Measurements from ENCODE around the gene CACNG8.
A peak's percentile ranks its signal among the peaks of the same experiment; 100 is the strongest.

Gene CACNG8

DNA sequence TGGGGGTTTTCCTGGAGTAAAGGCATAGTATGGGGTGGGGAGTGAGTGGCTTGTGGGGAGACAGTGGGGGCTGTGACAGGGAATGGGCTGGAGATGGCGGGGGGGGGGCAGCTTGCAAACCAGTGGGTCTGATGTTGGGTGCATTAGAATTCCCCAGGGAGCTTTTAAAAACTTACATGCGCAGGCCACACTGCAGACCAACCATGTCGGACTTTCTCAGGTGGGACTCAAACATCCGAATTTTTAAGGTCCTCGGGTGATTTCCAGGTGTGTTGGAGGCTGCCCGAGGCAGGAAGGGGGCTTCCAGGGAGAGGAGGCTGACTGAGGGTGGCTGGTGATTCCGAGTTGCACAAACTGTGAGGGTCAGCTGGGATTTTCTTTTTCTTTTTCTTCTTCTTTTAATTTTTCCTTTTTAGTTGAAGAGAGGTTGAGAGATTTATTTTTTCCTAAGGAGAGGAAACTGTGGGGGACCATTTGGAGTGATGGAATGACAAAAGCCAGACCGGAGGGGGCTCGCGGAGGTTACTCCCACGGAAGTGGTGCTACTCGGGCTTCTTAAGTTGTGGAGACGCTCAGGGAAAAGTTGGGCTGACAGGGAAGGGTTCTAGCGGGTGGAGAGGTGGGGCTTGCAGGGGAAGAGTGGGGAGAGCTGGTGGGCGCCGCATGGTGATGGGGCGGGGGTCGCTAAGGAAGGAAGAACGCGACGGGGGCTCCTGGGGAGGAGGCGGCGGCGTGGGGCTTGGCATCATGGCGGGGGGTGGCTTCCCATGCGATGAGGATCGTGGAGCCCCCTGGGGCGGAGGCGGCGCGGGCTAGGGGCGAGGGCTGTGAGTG lies 997 bp upstream of the CACNG8 start:
- no peak for DNase-seq

DNA sequence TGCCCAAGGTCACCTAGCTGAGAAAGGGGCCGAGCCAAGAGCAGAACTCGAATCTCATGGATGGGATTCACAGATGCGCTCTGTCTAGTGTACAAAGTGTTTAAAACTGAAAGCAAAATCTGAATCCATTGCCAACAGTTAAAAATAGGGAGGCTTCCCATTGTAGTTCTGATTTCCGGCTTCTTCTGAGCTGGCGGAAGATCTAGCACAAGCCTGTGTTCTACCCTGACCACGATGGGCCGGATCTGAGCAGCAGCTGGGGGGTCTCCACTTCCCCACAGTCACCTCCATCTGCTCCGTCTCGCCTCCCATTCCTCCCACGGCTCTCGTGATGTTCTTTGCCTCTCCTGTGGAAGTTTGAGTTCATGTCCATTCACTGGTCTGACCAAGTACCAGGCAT lies 2.4 kb downstream of the CACNG8 start:
- no peak for DNase-seq

DNA sequence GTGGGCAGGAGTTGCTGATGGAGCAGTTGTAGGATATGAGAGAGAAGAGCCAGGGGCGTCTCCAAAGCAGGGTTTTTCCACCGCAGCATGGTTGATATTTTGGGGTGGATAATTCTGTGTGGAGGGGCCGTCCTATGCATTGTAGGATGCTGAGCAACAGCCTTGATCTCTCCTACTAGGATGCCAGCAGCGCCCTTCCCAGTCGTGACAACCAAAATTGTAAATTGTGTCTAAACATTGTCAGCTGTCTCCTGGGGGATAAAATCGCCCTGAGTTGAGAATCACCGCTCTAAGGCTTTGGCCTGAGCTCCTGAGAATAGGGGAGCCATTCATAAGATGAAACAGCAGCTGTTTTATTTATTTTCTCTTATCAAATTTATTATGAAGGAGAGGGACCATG lies 4.2 kb downstream of the CACNG8 start:
- no peak for DNase-seq

DNA sequence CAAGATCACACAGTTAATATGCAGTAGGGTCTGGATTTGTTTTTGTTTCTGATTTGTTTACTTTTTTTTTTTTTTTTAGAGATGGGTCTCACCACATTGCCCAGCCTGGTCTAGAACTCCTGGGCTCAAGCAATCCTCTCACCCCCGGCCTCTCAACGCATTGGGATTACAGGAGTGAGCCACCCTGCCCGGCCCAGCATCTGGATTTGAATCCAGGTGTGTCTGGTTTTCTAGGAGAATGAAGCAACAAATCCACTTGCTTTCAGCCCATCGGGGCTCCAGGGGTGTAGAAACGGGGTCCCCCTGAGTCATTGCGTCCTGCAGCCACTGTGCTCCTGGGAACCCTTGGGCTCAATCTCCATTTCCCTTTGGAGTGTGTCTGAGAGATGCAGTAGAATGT lies 6.6 kb downstream of the CACNG8 start:
- no peak for DNase-seq

DNA sequence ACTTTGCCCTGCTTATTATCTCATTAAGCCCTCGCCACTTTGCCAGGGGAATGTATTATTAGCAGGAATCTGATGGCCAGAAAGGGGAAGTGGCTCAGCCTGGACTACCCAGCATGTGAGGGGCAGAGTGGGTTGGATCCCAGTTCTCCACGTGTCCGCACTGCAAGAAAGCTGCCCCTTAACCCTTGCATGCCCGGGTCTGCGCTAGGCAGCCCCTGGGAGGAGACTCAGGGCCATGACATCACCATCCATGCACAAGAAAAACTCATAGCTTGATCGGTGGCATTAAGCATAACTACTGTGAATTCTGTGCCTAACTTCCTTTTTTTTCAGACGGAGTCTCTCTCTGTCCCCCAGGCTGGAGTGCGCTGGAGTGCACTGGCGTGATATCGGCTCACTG lies 8.9 kb downstream of the CACNG8 start:
- DNase-seq, result no peak

DNA sequence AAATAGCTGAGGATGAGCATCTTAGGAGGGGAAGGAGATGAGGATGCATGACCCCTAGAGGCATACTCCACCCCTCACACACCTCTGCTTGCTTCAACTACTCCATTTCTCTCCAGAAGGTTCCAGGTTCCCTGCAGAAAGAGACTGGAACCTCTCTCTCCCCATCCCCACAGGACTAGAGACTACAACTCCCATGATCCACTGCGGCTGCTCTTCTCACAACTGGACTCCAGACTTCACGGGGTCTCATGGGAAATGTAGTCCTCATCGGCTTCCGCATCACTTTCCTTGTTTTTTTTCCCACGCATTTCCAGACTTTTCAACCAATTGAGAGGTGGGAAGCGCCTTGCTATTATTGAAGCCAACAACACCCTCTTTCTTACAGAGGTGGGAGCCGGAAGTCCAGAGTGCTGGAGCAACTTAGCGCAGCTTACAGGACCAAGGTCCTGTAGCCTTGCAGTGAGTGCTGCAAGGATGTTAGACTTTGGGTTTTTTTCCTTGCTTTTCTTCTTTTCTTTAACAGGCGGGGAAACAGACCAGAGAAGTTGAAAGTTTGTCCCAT lies 14.8 kb downstream of the CACNG8 start:
- peak in 54 of 58 donors; percentile 11 to 90 (median 66) for DNase-seq

DNA sequence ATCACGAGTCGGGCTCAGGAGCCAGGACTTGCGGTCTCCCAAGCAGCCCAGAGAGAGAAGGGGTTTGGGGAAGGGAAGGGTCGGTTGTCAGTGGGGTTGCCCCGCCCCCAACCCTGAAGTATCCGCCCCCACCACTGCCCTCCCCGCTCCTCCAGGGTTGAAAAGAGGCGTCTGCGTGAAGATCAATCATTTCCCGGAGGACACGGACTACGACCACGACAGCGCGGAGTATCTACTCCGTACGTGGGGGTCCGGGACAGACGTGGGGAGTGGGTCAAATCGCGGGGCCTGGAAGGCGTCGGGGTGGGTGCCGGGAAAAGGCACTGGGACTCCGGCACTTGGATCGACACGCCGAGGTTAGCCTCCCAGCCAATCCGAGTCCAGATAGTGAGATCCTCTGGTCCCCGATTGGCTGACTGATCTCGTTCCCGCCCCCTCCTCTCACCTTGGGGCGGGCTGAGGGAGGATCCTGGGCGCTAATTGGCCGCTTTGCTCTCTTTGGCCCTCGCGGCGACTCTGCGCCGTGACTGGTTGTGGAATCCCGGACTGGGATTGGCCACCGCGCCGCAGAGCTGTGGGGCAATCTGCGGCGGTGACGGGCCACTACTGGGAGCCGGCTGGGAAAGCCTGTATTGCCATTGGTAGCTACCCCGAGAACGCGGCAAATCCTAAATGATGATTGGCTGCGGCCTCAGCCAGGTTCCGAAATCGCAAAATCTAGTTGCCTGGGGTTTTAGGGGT lies 15.4 kb downstream of the CACNG8 start:
- peak; percentile 26 to 97 (median 84) for DNase-seq

DNA sequence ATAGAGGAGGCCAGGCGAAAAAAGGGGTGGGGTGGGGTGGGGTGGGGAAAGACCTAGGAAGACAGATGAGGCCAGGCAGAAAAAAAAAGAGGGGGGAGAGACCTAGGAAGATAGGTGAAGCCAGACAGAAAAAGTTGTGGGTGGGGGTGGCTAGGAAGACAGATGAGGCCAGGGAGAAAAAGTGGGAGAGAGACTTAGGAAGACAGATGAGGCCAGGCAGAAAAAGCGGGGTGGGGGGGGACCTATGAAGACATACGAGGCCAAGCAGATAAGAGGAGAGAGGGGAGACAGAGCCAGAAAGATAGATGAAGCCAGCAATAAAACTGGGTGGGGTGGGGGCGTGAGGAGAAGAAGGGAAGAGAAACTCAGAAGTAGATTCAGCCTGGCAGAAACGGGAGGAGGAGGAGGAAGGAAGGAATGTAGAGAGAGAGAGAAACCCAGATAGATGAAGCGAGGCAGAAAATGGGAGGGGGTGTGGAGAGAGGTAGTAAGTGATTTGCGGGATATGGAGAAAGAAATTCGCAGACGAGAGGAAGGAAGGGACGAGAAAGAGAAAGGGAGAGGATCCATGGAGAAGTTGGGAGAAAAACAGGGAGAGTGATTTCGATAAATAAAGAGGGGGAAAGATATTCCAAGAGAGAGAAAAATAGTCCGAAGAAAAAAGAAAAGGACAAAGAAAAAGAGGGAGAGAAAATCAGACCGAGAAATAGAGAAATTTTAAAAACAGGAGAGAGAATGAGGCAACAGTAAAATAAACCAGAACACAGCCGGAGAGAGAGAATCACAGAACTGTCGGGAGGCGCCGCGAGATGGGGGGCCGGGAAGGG lies 16.5 kb downstream of the CACNG8 start:
- no peak for DNase-seq

DNA sequence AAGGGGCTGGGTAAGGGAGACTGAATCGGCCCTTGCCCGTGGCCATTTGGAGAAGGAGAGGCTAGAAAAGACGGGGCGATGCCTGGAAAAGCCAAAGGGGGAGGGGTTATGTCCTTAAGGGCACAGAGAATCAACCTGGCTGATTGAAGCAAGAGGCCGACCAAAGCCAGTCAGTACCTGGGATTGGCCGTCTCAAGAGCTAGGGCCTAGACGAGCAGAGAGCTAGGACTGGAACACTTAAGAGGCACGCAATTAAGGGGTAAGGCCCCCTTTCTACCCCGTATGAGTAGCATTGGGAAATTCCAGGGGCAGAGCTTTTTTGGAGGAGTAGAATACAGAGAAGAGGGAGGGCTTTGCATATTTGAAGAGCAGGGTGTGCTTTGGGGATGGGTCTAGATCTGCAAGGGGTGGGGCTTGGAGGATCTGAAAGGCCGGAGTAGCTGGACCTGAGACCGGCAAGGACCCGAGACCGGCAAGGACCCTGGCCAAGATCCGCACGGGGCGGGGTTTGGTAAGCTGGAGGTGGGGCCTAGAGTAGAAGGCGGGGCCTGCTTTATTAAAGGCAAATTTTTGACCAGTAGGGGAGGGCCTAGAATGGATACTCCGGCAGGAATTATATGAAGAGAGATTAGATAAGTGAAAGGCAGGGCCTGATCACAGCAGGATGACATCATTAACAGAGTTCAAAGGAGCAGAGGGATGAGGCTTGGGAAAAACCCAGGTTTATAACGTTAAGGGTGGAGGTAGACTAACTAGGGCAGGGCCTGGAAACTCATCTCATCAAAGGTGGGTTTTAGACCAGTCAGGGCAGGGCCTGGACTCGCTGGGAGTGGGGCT lies 18.0 kb downstream of the CACNG8 start:
- peak in 24 of 58 donors; percentile 9 to 57 (median 24) for DNase-seq

DNA sequence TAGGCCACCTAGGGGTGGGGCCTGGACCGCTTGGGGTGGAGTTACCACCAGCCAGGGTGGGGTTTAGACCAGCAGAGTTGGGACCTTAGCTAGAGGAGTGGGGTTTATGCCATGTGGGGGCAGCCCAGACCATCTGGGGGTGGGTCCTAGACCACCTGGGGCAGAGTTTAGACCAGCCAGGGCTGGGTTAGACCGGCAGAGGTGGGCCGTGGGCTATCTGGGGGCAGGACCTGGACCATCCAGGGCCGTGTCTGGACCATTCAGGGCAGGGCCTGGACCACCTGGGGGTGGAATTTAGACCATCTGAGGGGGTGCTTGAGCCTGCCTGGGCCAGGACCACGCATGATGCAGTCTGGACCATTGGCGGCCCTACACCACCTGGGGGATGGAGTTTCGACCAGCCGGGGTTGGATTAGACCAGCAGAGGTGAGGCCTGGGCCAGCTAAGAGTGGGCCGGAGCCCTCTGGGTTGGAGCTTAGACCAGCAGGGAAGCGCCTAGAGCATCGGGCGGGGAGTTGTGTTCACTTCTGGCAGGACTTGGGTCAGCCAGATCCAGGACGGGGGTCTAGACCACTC lies 18.7 kb downstream of the CACNG8 start:
- peak in 1 of 58 donors; percentile 61 for DNase-seq

DNA sequence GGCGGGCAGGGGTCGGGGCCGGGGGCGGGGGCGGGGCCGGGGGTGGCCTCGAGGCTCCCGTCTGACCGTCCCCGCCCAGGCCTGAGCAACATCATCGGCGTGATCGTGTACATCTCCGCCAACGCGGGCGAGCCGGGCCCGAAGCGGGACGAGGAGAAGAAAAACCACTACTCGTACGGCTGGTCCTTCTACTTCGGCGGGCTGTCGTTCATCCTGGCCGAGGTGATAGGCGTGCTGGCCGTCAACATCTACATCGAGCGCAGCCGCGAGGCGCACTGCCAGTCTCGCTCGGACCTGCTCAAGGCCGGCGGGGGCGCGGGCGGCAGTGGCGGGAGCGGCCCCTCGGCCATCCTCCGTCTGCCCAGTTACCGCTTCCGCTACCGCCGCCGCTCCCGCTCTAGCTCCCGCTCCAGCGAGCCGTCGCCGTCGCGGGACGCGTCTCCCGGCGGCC lies 19.3 kb downstream of the CACNG8 start:
- DNase-seq, result no peak

DNA sequence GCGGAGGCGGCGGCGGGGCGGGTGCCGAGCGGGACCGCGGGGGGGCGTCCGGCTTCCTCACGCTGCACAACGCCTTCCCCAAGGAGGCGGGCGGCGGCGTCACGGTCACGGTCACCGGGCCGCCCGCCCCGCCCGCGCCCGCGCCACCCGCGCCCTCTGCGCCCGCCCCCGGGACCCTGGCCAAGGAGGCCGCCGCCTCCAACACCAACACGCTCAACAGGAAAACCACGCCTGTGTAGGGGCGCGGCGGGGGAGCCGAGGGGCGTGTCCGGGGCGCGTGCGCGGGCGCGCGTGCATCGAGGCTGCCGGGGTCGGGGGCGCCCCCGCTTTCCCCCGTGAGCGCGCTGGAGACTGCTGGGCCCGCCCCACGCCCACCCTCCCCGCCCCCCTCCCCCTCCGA lies 19.9 kb downstream of the CACNG8 start:
- peak in 5 of 58 donors; percentile 9 to 56 (median 21) for DNase-seq

DNA sequence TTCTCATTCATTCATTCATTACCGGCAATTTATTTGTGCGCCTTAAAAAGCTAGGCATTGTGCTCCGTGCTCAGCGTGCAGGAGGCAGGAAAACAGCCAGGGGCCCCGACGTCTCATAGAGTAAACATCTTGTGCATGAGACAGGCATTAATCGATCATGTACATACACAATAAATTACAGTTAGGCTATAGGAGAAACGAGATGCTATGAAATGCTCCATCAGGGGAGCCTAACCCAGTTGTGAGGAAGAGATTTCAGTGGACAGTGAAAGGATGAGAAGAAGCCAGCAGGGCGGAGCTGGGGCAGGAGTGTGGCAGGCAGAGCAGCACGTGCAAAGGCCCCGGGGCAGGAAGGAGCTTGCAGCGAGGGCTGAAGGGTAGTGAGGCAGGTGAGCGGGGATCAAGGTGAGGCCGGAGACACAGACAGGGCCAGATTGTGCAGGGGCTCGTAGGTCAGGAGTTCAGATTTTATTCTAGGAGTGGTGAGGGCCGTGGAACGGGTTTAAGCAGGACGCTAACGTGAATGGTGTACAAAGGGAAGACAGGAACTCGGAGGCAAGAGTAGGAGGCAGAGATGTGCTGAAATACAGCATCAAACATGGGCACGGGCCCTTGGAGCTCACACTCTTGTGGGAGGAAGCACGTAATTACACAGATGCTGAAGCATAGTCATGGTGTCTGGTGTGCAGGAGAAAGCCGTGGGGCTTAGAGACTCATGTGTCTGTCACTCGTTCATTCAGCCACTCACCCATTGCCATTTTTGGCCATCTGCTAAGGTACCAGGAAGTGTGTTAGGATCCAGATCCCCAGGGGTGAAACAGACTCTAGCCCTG lies 20.9 kb downstream of the CACNG8 start:
- DNase-seq, result peak in 6 of 58 donors; percentile 12 to 55 (median 18)

DNA sequence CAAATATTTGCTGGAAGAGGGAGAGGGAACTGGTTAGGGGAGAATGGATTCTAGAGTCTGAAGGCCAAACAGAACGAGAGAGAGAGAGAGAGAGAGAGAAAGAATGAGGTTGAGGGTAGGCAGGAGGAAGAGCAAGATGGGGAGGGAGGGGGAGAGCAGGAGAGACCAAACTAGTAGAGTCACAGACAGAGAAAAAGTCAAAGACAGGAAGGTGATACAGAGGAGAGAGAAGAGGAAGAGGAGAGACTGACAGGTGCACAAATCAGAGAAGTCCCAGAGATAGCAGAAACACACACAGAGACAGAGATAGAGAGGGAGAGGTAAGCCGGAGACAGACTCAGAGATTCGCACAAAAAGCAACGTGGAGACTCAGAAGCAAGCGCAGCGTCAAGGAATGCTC lies 23.1 kb downstream of the CACNG8 start:
- no peak for DNase-seq

DNA sequence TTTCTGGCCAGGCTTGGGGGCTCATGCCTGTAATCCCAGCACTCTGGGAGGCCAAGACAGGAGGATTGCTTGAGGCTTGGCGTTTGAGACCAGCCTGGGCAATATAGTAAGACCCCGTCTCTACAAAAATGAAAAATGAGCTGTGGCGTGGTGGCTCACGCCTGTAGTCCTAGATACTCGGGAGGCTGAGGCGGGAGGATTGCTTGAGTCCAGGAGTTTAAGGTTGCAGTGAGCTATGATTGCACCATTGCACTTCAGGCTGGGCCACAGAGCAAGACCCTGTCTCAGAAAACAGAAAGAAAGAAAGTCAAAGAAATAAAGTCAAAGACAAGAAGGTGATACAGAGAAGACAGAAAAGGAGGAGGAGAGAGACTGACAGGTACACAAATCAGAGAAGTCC lies 26.2 kb downstream of the CACNG8 start:
- DNase-seq, result no peak

DNA sequence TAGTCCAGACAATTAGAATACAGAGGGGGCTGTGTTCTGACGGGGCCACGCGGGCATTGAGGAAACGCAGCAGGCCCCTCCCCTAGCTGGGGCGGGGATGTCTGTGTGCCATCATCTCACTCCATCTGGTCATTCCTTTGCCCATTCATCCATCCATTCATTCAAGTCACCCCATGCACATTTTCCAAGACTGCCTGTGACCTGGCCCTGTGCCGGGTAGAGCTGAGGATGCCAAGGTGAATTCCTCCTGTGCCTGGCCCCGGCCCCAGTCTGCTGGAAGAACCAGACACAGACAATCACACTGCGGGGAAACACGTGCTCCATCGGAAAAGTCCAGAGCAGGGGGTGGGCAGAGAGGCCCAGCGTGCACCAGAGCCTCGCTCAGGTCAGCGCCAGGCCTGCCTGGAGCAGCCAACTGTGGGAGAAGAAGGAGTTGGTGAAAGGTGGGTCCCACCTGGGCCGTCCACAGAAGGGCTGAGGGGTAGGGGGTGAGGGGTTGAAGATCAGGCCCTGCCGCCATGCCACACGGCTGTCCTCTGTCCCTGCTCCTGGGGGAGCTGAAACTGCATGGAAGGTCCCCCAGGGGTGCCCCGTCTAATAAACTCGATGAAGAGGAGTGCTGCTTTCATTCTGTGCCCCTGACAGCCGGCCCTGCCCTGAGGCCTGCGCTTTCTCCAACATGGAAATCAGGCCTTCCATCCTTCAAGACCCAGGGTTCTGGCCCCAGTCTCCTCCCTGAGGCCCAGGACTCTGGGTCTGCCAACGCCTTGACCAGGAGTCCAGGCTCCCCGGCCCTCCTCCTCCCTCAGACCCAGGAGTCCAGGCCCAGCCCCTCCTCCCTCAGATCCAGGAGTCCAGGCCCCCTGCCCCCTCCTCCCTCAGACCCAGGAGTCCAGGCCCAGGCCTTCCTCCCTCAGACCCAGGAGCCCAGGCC lies 27.1 kb downstream of the CACNG8 start:
- DNase-seq, result peak in 9 of 58 donors; percentile 5 to 29 (median 16)

DNA sequence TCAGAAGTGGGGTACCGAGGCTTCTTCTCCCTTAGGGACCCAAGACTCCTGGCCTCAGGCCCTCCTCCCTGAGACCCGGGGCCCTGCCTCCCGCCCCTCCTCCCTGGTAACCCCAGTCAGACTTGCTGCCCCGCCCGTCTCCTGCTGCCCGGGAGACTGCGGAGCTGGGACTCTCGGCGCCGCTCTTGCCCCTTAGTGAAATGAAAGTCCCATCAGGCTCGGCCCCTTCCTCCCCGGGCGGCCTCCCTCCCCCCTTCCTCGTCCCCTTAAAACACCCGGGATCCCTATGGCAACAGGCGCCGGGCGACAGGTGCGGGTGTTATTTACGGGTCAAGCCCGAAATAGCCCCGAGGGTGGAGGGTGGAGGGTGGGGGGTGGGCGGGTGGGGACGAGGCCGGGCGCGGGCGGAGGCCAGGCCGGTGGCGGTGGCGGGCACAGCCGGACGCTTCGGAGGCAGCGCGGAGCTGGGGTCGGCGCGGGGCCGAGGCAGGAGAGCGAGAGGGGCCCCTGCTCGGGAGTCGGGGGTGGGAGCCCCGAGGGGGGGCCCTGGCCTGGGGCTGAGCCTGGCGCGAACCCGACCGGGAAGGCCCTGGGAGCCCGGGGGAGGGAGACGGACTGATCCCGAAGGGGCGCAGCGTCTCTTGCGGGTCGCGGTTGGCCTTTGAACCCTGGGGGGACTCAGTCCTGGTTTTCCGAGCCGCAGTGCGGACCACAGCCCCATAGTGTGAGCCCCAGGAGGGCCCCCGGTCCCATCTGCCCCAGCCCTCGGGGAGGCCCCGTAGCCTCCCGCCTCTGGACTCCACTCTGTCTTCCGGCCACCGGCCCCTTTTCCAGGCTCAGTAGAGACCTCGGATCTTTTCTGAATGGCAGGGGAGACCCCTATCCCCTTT lies 28.7 kb downstream of the CACNG8 start, which contains the start of gene CACNG6:
Gene CACNG6, plus strand, starts transcription at position 414 of the 890 bp plus-strand sequence. CDS start 1,241 bp downstream, outside the sequence.
- DNase-seq, result peak in 2 of 58 donors; percentile 24 to 58

Data from anterior cingulate cortex (tissue), 58 donors.